Measurements from ENCODE around the gene SPATA16. TPM values are rescaled to one million over a fixed set of nuclear protein-coding genes. Genes with fewer than 3 reads are reported as not detected.

SPATA16 gene
- total RNA-seq, 2 donors from 2014 or later: not detected

DNA sequence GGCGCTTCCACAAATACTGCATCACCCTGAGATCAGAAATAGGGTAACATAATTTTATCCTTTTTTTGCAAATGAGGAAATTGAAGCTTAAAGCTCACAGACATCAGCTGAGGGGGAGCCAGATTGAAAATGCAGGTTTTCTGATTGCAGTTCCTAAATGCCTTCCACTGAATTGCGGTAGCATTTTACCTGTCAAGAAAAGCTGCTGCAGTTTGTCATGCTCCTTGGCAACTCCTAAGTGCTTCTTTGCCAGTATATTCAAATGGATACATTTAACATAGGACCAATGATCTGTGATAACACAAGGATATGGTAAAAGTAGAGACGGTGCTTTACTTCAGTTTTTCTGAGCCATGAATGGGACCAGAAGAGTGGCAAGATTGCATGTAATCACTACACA is 50.5 kb downstream of the SPATA16 start:
- ATAC-seq (no peak), DNase-seq (ENCODE audit: low spot score in 2 of 2) (no peak)
- H3K27ac Mint-ChIP-seq: no peak overlapping the region
- H3K9me3 Mint-ChIP-seq: peaks cover 18 to 19% of the 10 kb centered on the region in 2 donors
- H3K36me3 Mint-ChIP-seq: peaks cover 0 to 4% of the 10 kb centered on the region in 2 donors

- H3K36me3 Mint-ChIP-seq: peaks cover 0 to 4% of the 10 kb centered on the region in 2 donors
- DNase-seq (ENCODE audit: low spot score in 2 of 2): no peak
- no peak for ATAC-seq
- no peak overlapping the region for H3K27ac Mint-ChIP-seq
- H3K9me3 Mint-ChIP-seq: peaks cover 24 to 28% of the 10 kb centered on the region in 2 donors
Measured at GRCh38 chr3:173089283-173089682, 51.8 kb downstream of the SPATA16 start.

- H3K27ac Mint-ChIP-seq: no peak overlapping the region
- no peaks in the 10 kb centered on the region for H3K36me3 Mint-ChIP-seq
- DNase-seq (ENCODE audit: low spot score in 2 of 2) (no peak), ATAC-seq (no peak)
- peaks cover 5 to 6% of the 10 kb centered on the region in 2 donors for H3K9me3 Mint-ChIP-seq
Measured at GRCh38 chr3:173078525-173078924, 62.5 kb downstream of the SPATA16 start.

- DNase-seq (ENCODE audit: low spot score in 2 of 2): no peak
- H3K36me3 Mint-ChIP-seq: no peaks in the 10 kb centered on the region
- peaks cover 9 to 14% of the 10 kb centered on the region in 2 donors for H3K9me3 Mint-ChIP-seq
- ATAC-seq: no peak
- no peak overlapping the region for H3K27ac Mint-ChIP-seq
Measured at GRCh38 chr3:173066044-173067004, 74.7 kb downstream of the SPATA16 start.

GRCh38 chr3:173065543-173065981 is 75.5 kb downstream of the SPATA16 start:
- Mint-ChIP-seq H3K36me3 (no peaks in the 10 kb centered on the region), H3K9me3 (peaks cover 9 to 11% of the 10 kb centered on the region in 2 donors)

GRCh38 chr3:173064631-173065030 is 76.4 kb downstream of the SPATA16 start:
- H3K27ac Mint-ChIP-seq: no peak overlapping the region

More at GRCh38 chr3:173065543-173065981, 75.5 kb downstream of the SPATA16 start:
- DNase-seq (ENCODE audit: low spot score in 2 of 2): no peak
- ATAC-seq: no peak
- peak overlapping the region in 1 of 2 donors; percentile 13 for H3K27ac Mint-ChIP-seq

GRCh38 chr3:173058229-173058628 is 82.8 kb downstream of the SPATA16 start:
- H3K36me3 Mint-ChIP-seq: no peaks in the 10 kb centered on the region
- ATAC-seq (no peak), DNase-seq (ENCODE audit: low spot score in 2 of 2) (no peak)
- H3K27ac Mint-ChIP-seq: no peak overlapping the region
- peaks cover 0 to 3% of the 10 kb centered on the region in 2 donors for H3K9me3 Mint-ChIP-seq

More at GRCh38 chr3:173064631-173065030, 76.4 kb downstream of the SPATA16 start:
- no peaks in the 10 kb centered on the region for H3K36me3 Mint-ChIP-seq
- DNase-seq (ENCODE audit: low spot score in 2 of 2) (no peak), ATAC-seq (no peak)
- H3K9me3 Mint-ChIP-seq: peaks cover 9 to 11% of the 10 kb centered on the region in 2 donors

- Mint-ChIP-seq H3K27ac (no peak overlapping the region), H3K36me3 (no peaks in the 10 kb centered on the region), H3K9me3 (peaks cover 0 to 3% of the 10 kb centered on the region in 2 donors)
- ATAC-seq (no peak), DNase-seq (ENCODE audit: low spot score in 2 of 2) (no peak)
Measured at GRCh38 chr3:173055228-173055933, 85.7 kb downstream of the SPATA16 start.

- no peaks in the 10 kb centered on the region for H3K36me3 Mint-ChIP-seq
- H3K27ac Mint-ChIP-seq: no peak overlapping the region
- ATAC-seq: no peak
- DNase-seq (ENCODE audit: low spot score in 2 of 2): no peak
- H3K9me3 Mint-ChIP-seq: peaks cover 0 to 2% of the 10 kb centered on the region in 2 donors
Measured at GRCh38 chr3:173049360-173049759, 91.7 kb downstream of the SPATA16 start.

DNA sequence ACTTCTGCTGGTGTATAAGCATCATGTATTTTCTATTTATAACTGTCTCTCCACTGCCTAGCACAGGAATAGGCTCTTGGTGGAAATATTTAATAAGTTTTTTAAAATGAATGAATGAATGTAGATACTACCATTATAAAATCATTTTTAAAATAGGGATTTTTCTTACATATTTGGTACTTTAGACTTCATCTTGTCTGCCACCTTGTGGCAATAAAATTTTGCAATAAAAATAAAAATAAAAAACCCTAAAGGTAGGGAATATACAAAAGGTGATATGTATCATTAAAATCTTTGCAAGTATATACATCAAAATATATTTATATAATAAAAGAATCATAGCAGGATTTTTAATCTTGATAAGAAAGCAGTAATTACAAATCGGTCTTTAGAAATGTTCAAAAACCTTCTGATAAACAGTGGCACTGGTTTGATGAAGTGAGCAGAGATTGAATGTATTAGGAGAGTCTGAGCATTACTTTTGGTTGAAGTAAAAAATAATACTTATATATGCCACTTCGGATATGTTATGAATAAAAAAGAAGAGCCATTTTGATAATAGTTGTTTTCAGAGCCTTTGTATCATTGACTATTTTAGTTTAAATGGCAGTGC is 95.2 kb downstream of the SPATA16 start:
- DNase-seq (ENCODE audit: low spot score in 2 of 2) (no peak), ATAC-seq (no peak)
- no peaks in the 10 kb centered on the region for H3K36me3 Mint-ChIP-seq
- no peak overlapping the region for H3K27ac Mint-ChIP-seq
- H3K9me3 Mint-ChIP-seq: no peaks in the 10 kb centered on the region

DNA sequence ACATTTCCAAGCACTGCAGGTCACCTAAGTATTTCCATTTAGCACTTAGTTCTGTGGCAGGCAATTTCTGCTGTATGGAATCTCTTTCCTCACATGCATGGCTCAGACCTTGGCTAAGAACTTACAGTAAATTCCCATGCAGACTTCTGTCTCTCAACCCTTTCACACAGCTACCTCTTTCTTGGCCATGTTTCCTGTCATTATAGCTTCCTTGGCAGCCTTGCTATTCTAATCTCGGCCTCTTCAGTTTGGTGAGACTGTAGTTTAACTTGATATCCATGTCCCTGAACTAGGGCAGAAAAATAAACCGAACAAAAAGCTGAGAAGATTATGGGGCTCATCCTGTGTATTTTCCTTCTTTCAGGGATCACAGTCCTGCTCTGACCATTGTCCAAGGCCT is 96.0 kb downstream of the SPATA16 start:
- no peaks in the 10 kb centered on the region for H3K9me3 Mint-ChIP-seq
- H3K36me3 Mint-ChIP-seq: no peaks in the 10 kb centered on the region
- no peak overlapping the region for H3K27ac Mint-ChIP-seq
- ATAC-seq (no peak), DNase-seq (ENCODE audit: low spot score in 2 of 2) (no peak)

DNA sequence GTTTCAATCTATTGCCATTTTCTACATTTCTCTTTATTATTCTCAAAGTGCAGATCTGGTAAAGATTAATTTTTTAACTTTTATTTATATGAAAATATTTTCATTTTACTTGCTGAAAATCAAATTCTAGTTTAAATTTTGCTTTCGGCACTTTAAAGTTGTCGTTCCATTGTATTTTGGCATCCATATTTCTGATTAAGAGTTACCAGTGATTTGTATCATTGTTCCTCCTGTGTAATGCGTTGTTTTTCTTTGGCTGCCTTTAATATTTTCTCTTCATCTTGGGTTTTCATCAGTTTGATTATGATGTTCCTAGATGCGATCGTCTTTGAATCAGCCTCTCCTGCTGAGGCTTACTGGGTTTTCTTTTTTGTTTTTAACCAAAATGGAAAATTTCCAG is 97.3 kb downstream of the SPATA16 start:
- H3K36me3 Mint-ChIP-seq: no peaks in the 10 kb centered on the region
- ATAC-seq: no peak
- H3K9me3 Mint-ChIP-seq: no peaks in the 10 kb centered on the region
- no peak overlapping the region for H3K27ac Mint-ChIP-seq
- no peak for DNase-seq (ENCODE audit: low spot score in 2 of 2)

- Mint-ChIP-seq H3K27ac (no peak overlapping the region), H3K9me3 (peaks cover 0 to 5% of the 10 kb centered on the region in 2 donors), H3K36me3 (no peaks in the 10 kb centered on the region)
- ATAC-seq (no peak), DNase-seq (ENCODE audit: low spot score in 2 of 2) (no peak)
Measured at GRCh38 chr3:173038484-173038871, 102.6 kb downstream of the SPATA16 start.

DNA sequence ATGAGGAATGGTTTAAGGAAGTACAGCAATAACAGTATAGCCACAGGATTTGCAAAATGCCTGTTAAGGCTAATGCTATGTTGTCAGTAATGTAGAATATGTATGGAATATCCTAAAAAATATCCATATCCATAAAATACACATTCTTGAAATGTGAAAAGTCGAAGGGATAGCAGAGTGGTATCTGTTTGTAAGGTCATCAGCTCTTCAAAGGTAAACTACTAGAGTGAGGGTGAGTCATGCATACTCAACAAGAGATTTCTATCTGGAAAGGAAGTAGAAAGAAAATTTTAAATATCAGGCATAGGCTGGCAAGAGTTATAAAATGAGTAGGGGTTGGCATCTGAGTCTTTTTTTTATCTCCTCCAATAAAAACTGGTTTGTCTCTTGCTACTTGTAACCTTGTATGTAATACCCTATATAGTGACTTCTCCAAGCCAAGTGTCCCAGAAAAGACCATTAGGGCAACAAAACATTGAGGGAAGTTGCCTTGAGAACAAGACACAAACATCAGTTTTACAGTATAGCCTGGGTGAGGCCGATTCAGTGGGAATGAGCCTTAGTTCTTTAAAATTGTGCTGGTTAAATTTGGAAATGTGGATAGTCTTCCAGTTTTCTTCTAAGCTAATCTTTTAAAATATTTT is 103.1 kb downstream of the SPATA16 start:
- no peak for DNase-seq (ENCODE audit: low spot score in 2 of 2)
- H3K9me3 Mint-ChIP-seq: peaks cover 0 to 5% of the 10 kb centered on the region in 2 donors
- H3K36me3 Mint-ChIP-seq: no peaks in the 10 kb centered on the region
- no peak overlapping the region for H3K27ac Mint-ChIP-seq
- ATAC-seq: no peak

DNA sequence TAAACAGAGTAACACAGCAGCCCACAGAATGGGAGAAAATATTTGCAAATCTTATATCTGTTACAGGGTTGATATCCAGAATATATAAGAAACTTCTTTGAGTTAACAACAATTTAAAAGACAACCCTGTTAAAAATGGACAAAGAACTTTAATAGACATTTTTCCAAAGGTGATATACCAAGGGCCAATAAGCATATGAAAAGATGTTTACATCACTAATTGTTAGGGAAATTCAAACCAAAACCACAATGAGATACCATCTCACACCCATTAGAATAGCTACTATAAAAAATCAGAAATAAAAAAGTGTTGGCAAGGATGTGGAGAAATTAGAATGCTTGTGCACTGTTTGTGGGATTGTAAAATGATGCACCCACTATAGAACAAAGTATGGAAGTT is 110.8 kb downstream of the SPATA16 start:
- no peak overlapping the region for H3K27ac Mint-ChIP-seq
- no peaks in the 10 kb centered on the region for H3K36me3 Mint-ChIP-seq
- H3K9me3 Mint-ChIP-seq: peaks cover 0 to 5% of the 10 kb centered on the region in 2 donors
- no peak for DNase-seq (ENCODE audit: low spot score in 2 of 2)
- ATAC-seq: no peak

- Mint-ChIP-seq H3K36me3 (no peaks in the 10 kb centered on the region), H3K9me3 (no peaks in the 10 kb centered on the region), H3K27ac (no peak overlapping the region)
- ATAC-seq (no peak), DNase-seq (ENCODE audit: low spot score in 2 of 2) (no peak)
Measured at GRCh38 chr3:173028351-173028750, 112.7 kb downstream of the SPATA16 start.

Data from activated naive CD4-positive, alpha-beta T cell treated with anti-CD3 and anti-CD28 coated beads, Interleukin-2, amount 50 U/mL, for 72 hours (primary cell).